ENCODE results near the gene ZNF714.
"Not testable (repeated sequence)": the region's sequence is repeated elsewhere in the genome, so short reads cannot be mapped to it uniquely, and the experiment has no call there.

ZNF714 gene

DNA sequence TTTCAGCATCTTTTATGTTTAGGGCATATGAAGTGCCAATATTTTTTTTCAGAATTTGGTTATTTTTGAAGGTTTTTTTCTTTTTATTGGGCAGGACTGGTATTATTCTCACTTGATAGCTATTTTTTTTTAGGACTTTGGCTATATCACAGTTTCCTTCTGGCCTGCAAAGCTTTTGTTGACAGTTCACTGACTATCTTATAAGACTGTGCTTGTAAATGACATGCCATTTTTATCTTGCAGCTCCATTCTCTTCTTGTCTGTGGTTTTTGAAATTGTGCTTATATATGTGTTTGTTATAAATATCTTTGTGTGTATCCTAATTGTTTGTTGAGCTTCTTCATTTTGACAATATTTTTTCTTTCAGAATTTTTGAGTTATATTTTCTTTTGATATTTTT is 33.4 kb downstream of the ZNF714 start:
- no peak for TF ChIP-seq POLR2A (IDR thresholded peaks at IDR 0.05; ENCODE audit: low read depth, low read length)
- DNase-seq (ENCODE audit: insufficient read length, low spot score): no peak
- no peak for FAIRE-seq

DNA sequence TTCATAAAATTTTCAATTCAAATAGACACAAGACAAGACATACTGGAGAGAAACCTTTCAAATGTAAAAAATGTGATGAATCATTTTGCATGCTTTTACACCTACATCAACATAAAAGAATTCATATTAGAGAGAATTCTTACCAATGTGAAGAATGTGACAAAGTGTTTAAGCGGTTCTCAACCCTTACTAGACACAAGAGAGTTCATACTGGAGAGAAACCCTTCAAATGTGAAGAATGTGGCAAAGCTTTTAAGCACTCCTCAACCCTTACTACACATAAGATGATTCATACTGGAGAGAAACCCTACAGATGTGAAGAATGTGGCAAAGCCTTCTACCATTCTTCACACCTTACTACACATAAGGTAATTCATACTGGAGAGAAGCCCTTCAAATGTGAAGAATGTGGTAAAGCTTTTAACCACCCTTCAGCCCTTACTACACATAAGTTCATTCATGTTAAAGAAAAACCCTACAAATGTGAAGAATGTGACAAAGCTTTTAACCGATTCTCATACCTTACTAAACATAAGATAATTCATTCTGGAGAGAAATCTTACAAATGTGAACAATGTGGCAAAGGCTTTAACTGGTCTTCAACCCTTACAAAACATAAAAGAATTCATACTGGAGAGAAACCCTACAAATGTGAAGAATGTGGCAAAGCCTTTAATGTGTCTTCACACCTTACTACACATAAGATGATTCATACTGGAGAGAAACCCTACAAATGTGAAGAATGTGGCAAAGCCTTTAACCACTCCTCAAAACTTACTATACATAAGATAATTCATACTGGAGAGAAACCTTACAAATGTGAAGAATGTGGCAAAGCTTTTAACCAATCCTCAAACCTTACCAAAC is 35.3 kb downstream of the ZNF714 start:
- FAIRE-seq (no peak), DNase-seq (ENCODE audit: insufficient read length, low spot score) (no peak)
- no peak for TF ChIP-seq POLR2A (IDR thresholded peaks at IDR 0.05; ENCODE audit: low read depth, low read length)

DNA sequence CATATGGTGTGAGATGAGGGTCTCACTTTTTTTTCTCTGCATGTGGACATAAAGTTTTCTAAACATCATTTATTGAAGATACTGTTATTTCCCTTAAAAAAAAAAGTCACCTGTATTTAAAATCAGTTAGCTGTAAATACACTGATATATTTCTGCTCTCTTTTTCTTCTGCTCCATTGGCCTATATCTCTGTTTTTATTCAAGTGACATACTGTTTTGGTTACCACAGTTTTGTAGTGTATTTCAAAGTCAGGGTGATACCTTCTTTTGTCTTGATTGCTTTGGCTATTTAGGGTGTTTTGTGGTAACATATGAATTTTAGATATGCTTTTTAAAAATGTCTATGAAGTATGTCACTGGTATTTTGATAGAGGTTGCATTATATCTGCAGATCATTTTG is 44.1 kb downstream of the ZNF714 start:
- TF ChIP-seq POLR2A (IDR thresholded peaks at IDR 0.05; ENCODE audit: low read depth, low read length): no peak
- DNase-seq (ENCODE audit: insufficient read length, low spot score): no peak
- FAIRE-seq: no peak

DNA sequence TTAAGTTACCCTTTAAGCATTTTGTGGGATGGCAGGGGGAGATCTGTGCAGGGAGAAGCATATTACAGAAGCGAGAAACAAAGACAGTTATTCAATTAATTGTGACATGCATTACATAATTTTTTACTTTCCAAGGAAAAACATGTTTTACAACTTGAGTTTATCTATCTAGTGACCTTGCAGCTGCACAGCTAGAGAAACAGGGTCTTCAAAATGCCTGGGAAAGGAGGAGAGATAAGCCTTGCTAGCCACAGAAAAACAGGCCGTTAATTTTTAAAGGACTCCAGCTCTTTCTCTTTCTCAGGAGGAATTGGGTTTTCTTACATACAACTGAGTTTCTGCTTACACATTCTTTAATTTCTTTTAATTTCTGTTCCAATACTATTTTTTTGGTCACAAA is 45.0 kb downstream of the ZNF714 start:
- DNase-seq (ENCODE audit: insufficient read length, low spot score) (no peak), FAIRE-seq (no peak)
- no peak for TF ChIP-seq POLR2A (IDR thresholded peaks at IDR 0.05; ENCODE audit: low read depth, low read length)

DNA sequence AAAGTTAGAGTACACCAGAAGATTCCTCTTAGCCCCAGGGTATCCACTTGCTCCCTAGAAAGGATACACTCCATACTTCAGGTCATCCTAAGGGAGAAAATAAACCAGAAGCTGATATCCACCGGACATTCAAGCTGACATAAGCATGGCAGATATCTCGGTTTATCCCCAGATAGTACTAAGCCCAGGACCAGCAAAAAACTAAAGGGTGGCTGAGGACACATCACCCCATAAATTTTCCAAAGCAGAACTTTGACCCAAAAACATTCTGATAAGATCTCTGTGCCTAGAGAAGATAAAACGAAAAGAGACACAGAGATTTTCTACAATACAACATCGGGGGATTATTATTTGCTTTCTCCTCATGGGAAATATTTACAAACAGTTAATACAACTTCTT is 45.9 kb downstream of the ZNF714 start:
- TF ChIP-seq POLR2A (IDR thresholded peaks at IDR 0.05; ENCODE audit: low read depth, low read length): no peak
- no peak for FAIRE-seq
- no peak for DNase-seq (ENCODE audit: insufficient read length, low spot score)

DNA sequence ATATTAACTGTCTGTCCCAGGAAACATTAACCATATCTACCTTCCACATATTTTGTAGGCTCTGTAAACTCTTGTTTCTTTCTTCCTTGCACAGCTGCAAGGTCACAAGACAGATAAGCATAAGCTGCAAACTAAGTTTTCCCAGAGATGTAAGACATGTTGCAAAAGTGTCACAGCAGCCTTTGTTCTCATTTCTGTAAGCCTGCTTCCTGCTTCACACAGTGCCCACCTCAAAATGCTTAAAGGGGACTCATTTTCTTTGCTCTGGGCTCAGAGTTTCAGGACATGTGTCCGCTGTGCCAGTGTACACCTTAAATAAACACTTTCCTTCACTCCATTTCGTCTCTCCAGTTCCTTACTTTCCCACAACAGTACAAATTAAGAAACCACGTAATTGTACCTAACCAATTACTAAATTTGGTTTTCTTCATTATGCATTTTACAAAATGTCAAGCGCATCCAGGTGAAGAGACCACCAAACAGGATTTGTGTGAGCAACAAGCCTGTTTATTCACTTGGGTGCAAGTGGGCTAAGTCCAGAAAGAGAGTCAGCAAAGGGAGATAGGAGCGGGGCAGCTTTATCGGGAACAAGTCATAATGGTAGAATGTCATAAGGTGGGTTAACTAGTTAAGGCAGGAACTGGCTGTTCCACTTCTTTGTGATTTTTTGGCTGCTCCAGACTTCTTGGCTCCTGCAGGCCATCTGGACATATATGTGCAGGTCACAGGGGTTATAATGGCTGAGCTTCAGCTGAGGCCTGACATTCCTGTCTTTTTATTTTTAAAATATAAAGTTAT is 47.1 kb downstream of the ZNF714 start:
- TF ChIP-seq POLR2A (IDR thresholded peaks at IDR 0.05; ENCODE audit: low read depth, low read length): no peak
- DNase-seq (ENCODE audit: insufficient read length, low spot score) (no peak), FAIRE-seq (no peak)

DNA sequence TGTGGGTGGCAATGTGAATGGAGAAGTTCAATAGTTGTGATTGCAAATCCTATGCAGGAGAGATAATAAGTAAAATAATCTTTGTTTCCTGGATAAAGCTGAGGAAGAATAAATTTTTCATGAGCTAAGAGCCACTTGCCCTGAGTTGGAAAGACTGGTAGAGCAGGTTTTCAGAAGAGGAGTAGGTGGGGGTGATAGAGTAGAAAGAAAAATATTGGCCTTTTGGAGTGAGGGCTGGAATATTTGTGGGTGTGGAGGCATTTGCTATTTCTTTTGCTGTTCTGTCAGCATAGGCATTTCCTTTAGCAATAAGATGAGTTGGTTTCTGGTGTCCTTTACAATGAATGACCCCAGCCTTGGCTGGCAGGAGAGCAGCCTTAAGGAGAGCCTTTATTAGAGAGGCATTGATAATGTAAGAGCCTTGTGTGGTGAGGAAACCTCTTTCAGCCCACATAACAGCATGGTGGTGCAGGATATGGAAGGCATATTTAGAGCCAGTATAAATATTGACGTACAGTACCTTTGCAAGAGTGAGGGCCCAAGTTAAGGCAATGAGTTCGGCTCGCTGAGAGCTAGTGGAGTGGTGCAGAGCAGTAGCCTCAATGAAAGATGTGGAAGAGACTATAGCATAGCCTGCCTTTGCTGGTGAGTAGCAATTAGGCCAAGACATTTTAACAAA is 48.2 kb downstream of the ZNF714 start:
- no peak for DNase-seq (ENCODE audit: insufficient read length, low spot score)
- no peak for FAIRE-seq

DNA sequence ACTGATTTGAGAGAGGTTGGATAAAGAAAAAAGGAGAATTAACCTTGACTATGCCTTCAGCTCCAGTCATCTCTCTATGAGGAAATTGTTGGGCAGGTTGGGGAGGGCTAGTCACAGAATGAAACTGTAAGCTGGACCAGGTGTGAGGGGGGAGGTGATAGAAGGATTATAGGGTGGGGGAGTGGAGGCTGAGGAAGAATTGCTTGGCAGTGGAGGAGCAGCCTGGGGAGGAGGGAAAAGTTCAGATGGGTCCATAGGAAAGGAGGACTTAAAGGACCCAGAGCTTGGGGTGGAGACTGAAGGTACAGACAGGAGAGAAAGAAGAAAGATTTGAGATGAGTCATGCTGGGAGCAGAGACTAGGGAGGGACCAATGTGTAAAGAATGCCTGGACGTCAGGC is 51.6 kb downstream of the ZNF714 start:
- DNase-seq (ENCODE audit: insufficient read length, low spot score) (no peak), FAIRE-seq (no peak)

More for the DNA sequence above, 48.2 kb downstream of the ZNF714 start:
- TF ChIP-seq POLR2A (IDR thresholded peaks at IDR 0.05; ENCODE audit: low read depth, low read length): no peak

DNA sequence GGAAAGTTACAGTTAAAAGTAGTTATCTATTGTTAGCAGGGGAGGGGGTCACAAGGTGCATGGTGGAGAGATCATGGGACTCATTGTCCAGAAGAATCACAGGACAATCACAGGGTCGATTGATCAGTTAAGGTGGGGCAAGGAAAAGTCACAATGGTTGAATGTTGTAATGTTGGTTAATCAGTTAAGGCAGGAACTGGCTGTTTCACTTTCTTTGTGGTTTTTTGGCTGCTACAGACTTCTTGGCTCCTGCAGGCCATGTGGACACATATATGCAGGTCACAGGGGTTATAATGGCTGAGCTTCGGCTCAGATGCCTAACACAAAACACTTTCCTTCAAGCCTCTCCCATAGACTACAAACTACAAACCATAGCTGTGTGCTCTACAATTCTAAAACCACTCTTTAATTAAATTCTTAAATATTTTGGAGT is 52.9 kb downstream of the ZNF714 start:
- FAIRE-seq: no peak
- TF ChIP-seq POLR2A (IDR thresholded peaks at IDR 0.05; ENCODE audit: low read depth, low read length): no peak
- DNase-seq (ENCODE audit: insufficient read length, low spot score): no peak

More for the DNA sequence above, 51.6 kb downstream of the ZNF714 start:
- TF ChIP-seq POLR2A (IDR thresholded peaks at IDR 0.05; ENCODE audit: low read depth, low read length): no peak

DNA sequence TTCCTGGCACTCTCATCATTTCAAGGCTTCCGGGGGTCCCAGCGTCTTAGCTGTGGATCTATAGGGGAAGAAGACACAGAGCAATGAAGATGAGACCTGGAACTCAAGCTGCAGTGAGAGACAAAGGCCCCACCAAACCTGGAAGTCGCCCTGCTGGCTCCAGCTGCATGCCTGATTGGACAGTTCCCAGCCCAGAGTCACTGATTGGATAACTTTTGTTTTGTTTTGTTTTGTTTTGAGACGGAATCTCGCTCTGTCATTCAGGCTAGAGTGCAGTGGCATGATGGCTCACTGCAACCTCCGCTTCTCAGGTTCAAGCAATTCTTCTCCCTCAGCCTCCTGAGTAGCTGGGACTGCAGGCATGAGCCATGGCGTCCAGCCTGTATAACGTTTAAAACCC is 53.4 kb downstream of the ZNF714 start:
- DNase-seq (ENCODE audit: insufficient read length, low spot score): no peak
- FAIRE-seq: no peak

DNA sequence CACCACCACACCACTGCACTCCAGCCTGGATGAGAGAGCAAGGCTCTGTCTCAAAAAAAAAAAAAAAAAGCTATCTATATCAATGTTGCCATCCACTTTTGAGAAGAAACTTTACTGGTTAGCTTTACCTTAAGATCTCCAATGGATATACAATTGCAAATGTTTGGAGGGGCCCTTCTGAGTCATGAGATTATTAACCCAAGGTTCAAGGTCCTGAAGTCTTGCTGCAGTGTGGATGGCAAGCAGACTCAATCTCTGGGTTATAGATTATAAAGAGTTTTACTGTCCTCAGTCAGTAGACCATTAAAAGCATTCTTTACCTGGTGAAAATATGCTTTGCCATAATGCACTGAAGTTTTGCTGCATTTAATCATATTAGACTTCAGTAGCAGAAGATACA is 56.1 kb downstream of the ZNF714 start:
- DNase-seq (ENCODE audit: insufficient read length, low spot score) (no peak), FAIRE-seq (no peak)
- TF ChIP-seq POLR2A (IDR thresholded peaks at IDR 0.05; ENCODE audit: low read depth, low read length): no peak

More for the DNA sequence above, 53.4 kb downstream of the ZNF714 start:
- no peak for TF ChIP-seq POLR2A (IDR thresholded peaks at IDR 0.05; ENCODE audit: low read depth, low read length)

DNA sequence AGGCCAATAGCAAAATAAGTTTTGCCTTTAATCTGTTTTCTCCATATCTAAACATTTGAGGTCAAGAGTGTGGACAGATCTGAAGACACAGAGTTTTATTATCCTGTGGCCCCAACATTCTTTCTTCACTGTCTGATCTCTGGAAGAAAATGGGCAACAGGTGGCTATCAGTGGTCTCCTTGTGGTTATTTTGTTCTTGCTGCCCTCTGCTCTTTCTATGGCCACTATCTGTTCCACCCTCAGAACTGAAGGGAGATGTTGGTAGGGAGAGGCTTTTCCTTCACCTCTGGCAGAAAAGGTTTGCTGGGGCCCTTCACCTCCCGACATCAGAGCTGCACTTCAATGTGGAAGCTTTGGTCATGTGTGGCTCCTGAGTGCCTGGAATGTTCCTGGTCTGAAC is 59.0 kb downstream of the ZNF714 start:
- FAIRE-seq; DNase-seq (ENCODE audit: insufficient read length, low spot score): not testable (repeated sequence)

DNA sequence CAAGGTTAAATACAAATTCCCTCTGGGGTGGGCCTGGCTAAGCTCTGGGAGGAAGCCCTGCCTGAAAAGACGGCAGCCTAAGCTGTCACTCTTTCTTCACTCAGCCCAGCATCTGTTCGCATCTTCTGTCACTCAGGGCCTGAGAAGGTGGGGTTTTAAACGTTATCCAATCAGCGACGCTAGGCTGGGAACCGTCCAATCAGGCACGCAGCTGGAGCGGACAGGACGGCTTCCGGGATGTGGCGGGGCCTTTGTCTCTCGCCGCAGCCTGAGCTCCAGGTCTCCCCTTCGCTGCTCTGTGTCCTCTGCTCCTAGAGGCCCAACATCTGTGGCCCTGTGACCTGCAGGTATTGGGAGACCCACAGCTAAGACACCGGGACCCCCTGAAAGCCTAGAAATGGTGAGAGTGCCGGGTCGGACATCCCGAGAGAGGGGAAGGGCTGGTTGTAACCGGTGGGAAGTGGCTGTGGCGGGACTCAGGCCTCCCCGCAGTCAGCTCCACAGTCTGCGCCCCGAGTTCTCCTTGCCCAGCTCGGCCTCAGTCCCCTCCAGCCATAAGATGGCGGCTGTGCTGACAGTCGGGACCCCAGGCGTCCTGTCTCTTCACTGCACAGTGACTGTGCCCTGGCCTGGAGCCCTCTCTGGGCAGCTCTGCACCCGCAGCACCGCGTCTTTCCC is 59.9 kb downstream of the ZNF714 start, which contains the start of gene ZNF431:
ZNF431 (plus strand) TSS at position 254 of the 678 bp plus-strand sequence; CDS start at position 398, 144 bp downstream.
- DNase-seq (ENCODE audit: insufficient read length, low spot score) (peak; percentile 49), FAIRE-seq (peak; percentile 98)
- TF ChIP-seq POLR2A (IDR thresholded peaks at IDR 0.05; ENCODE audit: low read depth, low read length): peak; percentile 72
